CD14-positive monocyte (primary cell): ENCODE results near the gene DYNC2H1. TPM values are rescaled to one million over a fixed set of nuclear protein-coding genes. Genes with fewer than 3 reads are reported as not detected.

Experiments used
- DNase-seq, 3 donors: peaks; one replicate each; pipeline ENCODE4 v3.0.0-alpha.2; 2011 to 2022
- H2AFZ ChIP-seq: 2 replicates; pipeline ENCODE4 v1.6.0; 2012; ENCODE audit warnings: mild to moderate bottlenecking, low read depth, low read length, inconsistent platforms; ENCODE audit not compliant: insufficient read depth, poor library complexity, severe bottlenecking
- H3K27ac ChIP-seq, 2 donors: 1 replicate in 1 of 2; 2 replicates in 1 of 2; pipeline ENCODE4 v1.5.1; 2012 to 2013; ENCODE audit warnings: low read length in 2 of 2, control low read depth in 1 of 2, inconsistent platforms in 1 of 2, low read depth in 1 of 2, mild to moderate bottlenecking in 1 of 2
- H3K27me3 ChIP-seq, 2 donors: one replicate each; pipeline versions ENCODE4 v1.6.0 to v1.6.1; 2011 to 2013; ENCODE audit warnings: low read length in 2 of 2; ENCODE audit not compliant: control insufficient read depth in 2 of 2, insufficient read depth in 2 of 2
- H3K36me3 ChIP-seq, 2 donors: replicated peaks in 1 of 2; 1 replicate in 1 of 2; 2 replicates in 1 of 2; pipeline versions ENCODE4 v1.5.1 to v1.6.1; 2012 to 2013; ENCODE audit warnings: low read length in 2 of 2, control low read depth in 1 of 2, inconsistent platforms in 1 of 2, mild to moderate bottlenecking in 1 of 2; ENCODE audit not compliant: insufficient read depth in 2 of 2, control insufficient read depth in 1 of 2
- H3K4me1 ChIP-seq, 2 donors: 1 replicate in 1 of 2; 2 replicates in 1 of 2; pipeline versions ENCODE4 v1.5.1 to v1.6.1; 2012 to 2013; ENCODE audit warnings: low read length in 2 of 2, control low read depth in 1 of 2, inconsistent platforms in 1 of 2, mild to moderate bottlenecking in 1 of 2, moderate library complexity in 1 of 2; ENCODE audit not compliant: insufficient read depth in 2 of 2, control insufficient read depth in 1 of 2
- H3K4me2 ChIP-seq: replicated peaks from 2 replicates; pipeline ENCODE3; 2012; ENCODE audit warnings: low read length, moderate library complexity, mild to moderate bottlenecking; ENCODE audit not compliant: poor library complexity, severe bottlenecking; ENCODE audit errors: extremely low read depth
- H3K4me3 ChIP-seq, 3 experiments: fragments of 200-600 bp in 1 of 3; sonication (generic) in 1 of 3; replicated peaks in 1 of 3; 1 replicate in 2 of 3; 2 replicates in 1 of 3; pipeline ENCODE4 v1.5.1; 2011 to 2013; ENCODE audit warnings: low read length in 3 of 3, mild to moderate bottlenecking in 3 of 3, control low read depth in 2 of 3, low read depth in 2 of 3, inconsistent platforms in 1 of 3, moderate library complexity in 1 of 3
- H3K79me2 ChIP-seq: 2 replicates; pipeline ENCODE4 v1.6.0; 2012; ENCODE audit warnings: mild to moderate bottlenecking, control low read depth, inconsistent platforms, low read length, moderate library complexity; ENCODE audit not compliant: insufficient read depth
- H3K9ac ChIP-seq: 2 replicates; pipeline ENCODE4 v1.6.0; 2017; ENCODE audit warnings: low read length, mild to moderate bottlenecking; ENCODE audit not compliant: insufficient read depth, poor library complexity, severe bottlenecking
- H3K9me3 ChIP-seq, 2 donors: replicated peaks in 1 of 2; 1 replicate in 1 of 2; 2 replicates in 1 of 2; pipeline versions ENCODE4 v1.5.1 to v1.6.1; 2012 to 2013; ENCODE audit warnings: low read length in 2 of 2, control low read depth in 1 of 2; ENCODE audit not compliant: control insufficient read depth in 1 of 2, insufficient read depth in 1 of 2
- H4K20me1 ChIP-seq: 2 replicates; pipeline ENCODE4 v1.6.0; 2012; ENCODE audit warnings: mild to moderate bottlenecking, low read length, control low read depth, moderate library complexity; ENCODE audit not compliant: insufficient read depth
- H3K27ac Mint-ChIP-seq, 7 donors: one replicate each; pipeline ENCODE4 v1.8.0; 2020; ENCODE audit warnings: mild to moderate bottlenecking in 7 of 7, mixed read lengths in 7 of 7, moderate library complexity in 6 of 7, inconsistent platforms in 2 of 7
- H3K27me3 Mint-ChIP-seq, 3 donors: one replicate each; pipeline ENCODE4 v1.8.0; 2021 to 2022; ENCODE audit warnings: low read depth in 3 of 3, mild to moderate bottlenecking in 3 of 3, mixed read lengths in 3 of 3, moderate library complexity in 3 of 3, inconsistent platforms in 1 of 3
- H3K36me3 Mint-ChIP-seq, 2 donors: one replicate each; pipeline ENCODE4 v1.8.0; 2020; ENCODE audit warnings: mixed read lengths in 2 of 2, inconsistent platforms in 1 of 2, mild to moderate bottlenecking in 1 of 2
- H3K4me1 Mint-ChIP-seq: one replicate; pipeline ENCODE4 v1.8.0; 2020; ENCODE audit warnings: mild to moderate bottlenecking, mixed read lengths
- H3K4me3 Mint-ChIP-seq, 2 donors: one replicate each; pipeline ENCODE4 v1.8.0; 2020; ENCODE audit warnings: mild to moderate bottlenecking in 2 of 2, mixed read lengths in 2 of 2, moderate library complexity in 1 of 2
- H3K9me3 Mint-ChIP-seq, 7 donors: one replicate each; pipeline ENCODE4 v1.8.0; 2020 to 2022; ENCODE audit warnings: mixed read lengths in 7 of 7, mild to moderate bottlenecking in 6 of 7, moderate library complexity in 6 of 7, inconsistent platforms in 2 of 7
- WGBS: methylation state at CpG from one replicate; pipeline ENCODE4 v1.1.5; 2013; ENCODE audit warnings: missing lambda C conversion rate; ENCODE audit not compliant: insufficient coverage; 5-methylcytosine and 5-hydroxymethylcytosine counted together
- intact Hi-C, 2 donors: fragments of 100-400 bp; cut with micrococcal nuclease; formaldehyde crosslinking; loops; one replicate each; pipeline versions ENCODE4 v1.15.0 to v1.15.1; 2023
- polyA plus RNA-seq, 3 donors: library from polyadenylated mRNA; depleted of rRNA in 1 of 3; unstranded in 2 of 3; stranded (reverse) in 1 of 3; fragments of 300-500 nt in 2 of 3; fragments of >200 nt in 1 of 3; fragmentation: Illumina TruSeq in 2 of 3; gene quantifications; 1 replicate in 2 of 3; 2 replicates in 1 of 3; pipeline ENCODE4 v1.2.3, GENCODE V29; 2012 to 2021
- TF ChIP-seq, protein P1 (sequence below): fragments of 200-600 bp; IDR thresholded peaks from one replicate; pipeline ENCODE4 v1.8.0; 2022; ENCODE audit warnings: antibody characterized with exemption, mild to moderate bottlenecking

The DYNC2H1 gene
- polyA plus RNA-seq, 3 donors: 0.10 to 1.5 (median 0.36) TPM

DNA sequence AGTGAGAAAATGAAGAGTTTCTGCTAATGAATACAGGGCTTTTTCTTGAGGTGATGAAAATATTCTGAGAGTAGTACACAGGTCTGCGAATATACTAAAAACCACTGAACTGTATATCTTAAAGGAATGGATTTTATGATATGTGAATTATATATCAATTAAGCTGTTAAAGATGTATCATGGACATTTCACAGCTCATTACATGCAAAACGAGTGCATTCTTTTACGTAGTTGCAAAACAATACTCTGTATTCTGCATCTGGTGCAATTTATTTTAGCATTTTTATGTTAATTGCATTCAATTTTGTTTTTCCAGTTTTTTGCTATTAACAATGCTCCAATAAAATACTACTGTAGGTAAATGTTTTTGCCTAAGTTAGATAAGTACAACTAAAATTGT lies 411.6 kb downstream of the DYNC2H1 start:
- H3K9me3 ChIP-seq: peaks cover 10 to 11% of the 10 kb centered on the region in 2 donors
- H3K9ac ChIP-seq: no peak overlapping the region
- H3K9me3 Mint-ChIP-seq: peaks cover 2 to 6% (median 3%) of the 10 kb centered on the region in 7 donors
- H3K4me3 ChIP-seq: no peak overlapping the region
- peaks cover 0 to 4% (median 0%) of the 10 kb centered on the region in 3 donors for H3K27me3 Mint-ChIP-seq
- H3K27me3 ChIP-seq: no peaks in the 10 kb centered on the region
- no peak overlapping the region for H3K4me3 Mint-ChIP-seq
- no peaks in the 10 kb centered on the region for H3K36me3 Mint-ChIP-seq
- intact Hi-C loops: no loop called here
- no peaks in the 10 kb centered on the region for H3K79me2 ChIP-seq
- no peak overlapping the region for H2AFZ ChIP-seq
- H3K27ac Mint-ChIP-seq: no peak overlapping the region
- H3K4me2 ChIP-seq: no peak overlapping the region
- no peaks in the 10 kb centered on the region for H4K20me1 ChIP-seq
- DNase-seq: no peak
- TF ChIP-seq, protein P1, sequence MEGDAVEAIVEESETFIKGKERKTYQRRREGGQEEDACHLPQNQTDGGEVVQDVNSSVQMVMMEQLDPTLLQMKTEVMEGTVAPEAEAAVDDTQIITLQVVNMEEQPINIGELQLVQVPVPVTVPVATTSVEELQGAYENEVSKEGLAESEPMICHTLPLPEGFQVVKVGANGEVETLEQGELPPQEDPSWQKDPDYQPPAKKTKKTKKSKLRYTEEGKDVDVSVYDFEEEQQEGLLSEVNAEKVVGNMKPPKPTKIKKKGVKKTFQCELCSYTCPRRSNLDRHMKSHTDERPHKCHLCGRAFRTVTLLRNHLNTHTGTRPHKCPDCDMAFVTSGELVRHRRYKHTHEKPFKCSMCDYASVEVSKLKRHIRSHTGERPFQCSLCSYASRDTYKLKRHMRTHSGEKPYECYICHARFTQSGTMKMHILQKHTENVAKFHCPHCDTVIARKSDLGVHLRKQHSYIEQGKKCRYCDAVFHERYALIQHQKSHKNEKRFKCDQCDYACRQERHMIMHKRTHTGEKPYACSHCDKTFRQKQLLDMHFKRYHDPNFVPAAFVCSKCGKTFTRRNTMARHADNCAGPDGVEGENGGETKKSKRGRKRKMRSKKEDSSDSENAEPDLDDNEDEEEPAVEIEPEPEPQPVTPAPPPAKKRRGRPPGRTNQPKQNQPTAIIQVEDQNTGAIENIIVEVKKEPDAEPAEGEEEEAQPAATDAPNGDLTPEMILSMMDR: no peak
- WGBS: no CpG with 5 or more reads among the region's 3 CpGs
- H3K4me1 Mint-ChIP-seq: no peaks in the 10 kb centered on the region
- no peak overlapping the region for H3K27ac ChIP-seq
- H3K36me3 ChIP-seq: no peaks in the 10 kb centered on the region
- no peaks in the 10 kb centered on the region for H3K4me1 ChIP-seq

DNA sequence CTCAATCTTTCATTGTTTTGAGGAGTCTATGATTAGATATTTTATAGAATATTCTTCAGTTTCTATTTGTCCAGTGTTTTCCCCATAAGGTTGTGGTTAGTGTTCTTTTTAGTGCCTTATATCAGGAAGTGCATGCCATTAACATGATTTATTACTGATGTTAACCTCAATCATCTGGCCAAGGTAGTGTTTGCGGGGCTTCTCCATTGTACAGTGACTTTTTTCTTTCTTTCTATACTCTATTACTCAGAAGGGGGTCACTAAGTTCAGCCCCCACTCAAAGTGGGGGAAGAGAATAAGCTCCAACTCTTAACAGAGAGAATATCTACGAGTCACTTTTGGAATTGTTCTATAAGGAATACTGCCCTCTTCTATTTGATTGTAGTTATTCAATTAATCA lies 415.8 kb downstream of the DYNC2H1 start:
- H3K27me3 Mint-ChIP-seq: no peaks in the 10 kb centered on the region
- no peak overlapping the region for H3K27ac Mint-ChIP-seq
- no peaks in the 10 kb centered on the region for H3K36me3 ChIP-seq
- H3K36me3 Mint-ChIP-seq: no peaks in the 10 kb centered on the region
- H3K27me3 ChIP-seq: no peaks in the 10 kb centered on the region
- H3K9me3 ChIP-seq: no peaks in the 10 kb centered on the region
- peaks cover 0 to 3% (median 0%) of the 10 kb centered on the region in 7 donors for H3K9me3 Mint-ChIP-seq
- no peak for DNase-seq
- no peak overlapping the region for H3K4me3 Mint-ChIP-seq
- no peaks in the 10 kb centered on the region for H3K4me1 ChIP-seq
- no CpG with 5 or more reads among the region's 2 CpGs for WGBS
- H3K9ac ChIP-seq: no peak overlapping the region
- H4K20me1 ChIP-seq: no peaks in the 10 kb centered on the region
- H3K79me2 ChIP-seq: no peaks in the 10 kb centered on the region
- no peak overlapping the region for H3K4me2 ChIP-seq
- no peak overlapping the region for H3K4me3 ChIP-seq
- H3K4me1 Mint-ChIP-seq: no peaks in the 10 kb centered on the region
- intact Hi-C loops: no loop called here
- H2AFZ ChIP-seq: no peak overlapping the region
- no peak overlapping the region for H3K27ac ChIP-seq
- TF ChIP-seq, protein P1: no peak
